ENCODE results near the gene C7.

Gene C7

DNA sequence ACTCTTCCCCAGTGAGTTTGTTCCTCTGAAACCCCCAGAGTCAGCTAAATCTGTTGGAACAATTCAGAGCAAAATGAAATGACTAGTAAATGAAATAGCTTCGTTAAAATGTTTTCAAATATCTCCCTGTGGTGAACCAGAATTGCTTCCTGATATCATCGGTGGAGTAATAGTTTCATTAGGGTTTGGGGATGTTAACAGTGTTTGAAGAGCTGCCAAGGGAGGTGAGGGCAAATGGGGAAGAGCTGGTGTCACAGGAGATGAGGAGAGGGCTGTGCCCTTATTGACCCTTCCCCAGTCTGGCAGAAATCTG is 4.3 kb upstream of the C7 start:
- TF ChIP-seq, protein P1, sequence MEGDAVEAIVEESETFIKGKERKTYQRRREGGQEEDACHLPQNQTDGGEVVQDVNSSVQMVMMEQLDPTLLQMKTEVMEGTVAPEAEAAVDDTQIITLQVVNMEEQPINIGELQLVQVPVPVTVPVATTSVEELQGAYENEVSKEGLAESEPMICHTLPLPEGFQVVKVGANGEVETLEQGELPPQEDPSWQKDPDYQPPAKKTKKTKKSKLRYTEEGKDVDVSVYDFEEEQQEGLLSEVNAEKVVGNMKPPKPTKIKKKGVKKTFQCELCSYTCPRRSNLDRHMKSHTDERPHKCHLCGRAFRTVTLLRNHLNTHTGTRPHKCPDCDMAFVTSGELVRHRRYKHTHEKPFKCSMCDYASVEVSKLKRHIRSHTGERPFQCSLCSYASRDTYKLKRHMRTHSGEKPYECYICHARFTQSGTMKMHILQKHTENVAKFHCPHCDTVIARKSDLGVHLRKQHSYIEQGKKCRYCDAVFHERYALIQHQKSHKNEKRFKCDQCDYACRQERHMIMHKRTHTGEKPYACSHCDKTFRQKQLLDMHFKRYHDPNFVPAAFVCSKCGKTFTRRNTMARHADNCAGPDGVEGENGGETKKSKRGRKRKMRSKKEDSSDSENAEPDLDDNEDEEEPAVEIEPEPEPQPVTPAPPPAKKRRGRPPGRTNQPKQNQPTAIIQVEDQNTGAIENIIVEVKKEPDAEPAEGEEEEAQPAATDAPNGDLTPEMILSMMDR (IDR thresholded peaks at IDR 0.05; ENCODE audit: control insufficient read depth, extremely low read depth, insufficient read depth), result no peak
- no peak for DNase-seq (ENCODE audit: low read depth)
- no peak overlapping the region for H3K4me3 ChIP-seq (ENCODE audit: low read depth, low read length)

- H3K4me3 ChIP-seq (ENCODE audit: low read depth, low read length), result no peak overlapping the region
- DNase-seq (ENCODE audit: low read depth), result no peak
- TF ChIP-seq, protein P1 (IDR thresholded peaks at IDR 0.05; ENCODE audit: control insufficient read depth, extremely low read depth, insufficient read depth), result no peak
Measured at GRCh38 chr5:40906351-40906751, 2.9 kb upstream of the C7 start.

DNA sequence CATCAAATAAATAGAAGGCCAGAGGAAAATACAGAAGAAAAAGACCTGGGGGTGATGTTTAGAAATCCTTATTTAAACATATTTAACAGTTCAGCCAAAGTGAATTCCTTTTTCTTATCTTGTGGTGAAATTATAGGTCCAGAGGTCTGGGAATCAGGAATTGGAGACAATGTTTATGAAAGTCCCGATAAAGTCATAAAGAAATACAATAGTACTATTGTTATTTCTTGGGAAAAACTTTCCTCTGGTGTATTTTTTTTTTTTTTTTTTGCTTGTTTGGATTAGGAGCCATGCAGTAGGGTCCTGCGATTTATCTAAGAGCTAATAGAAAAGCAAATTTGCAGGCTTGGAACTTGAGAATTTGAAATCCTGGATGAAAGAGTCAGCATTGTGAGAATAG is 426 bp downstream of the C7 start:
- no peak overlapping the region for H3K4me3 ChIP-seq (ENCODE audit: low read depth, low read length)
- DNase-seq (ENCODE audit: low read depth), result no peak
- TF ChIP-seq, protein P1 (IDR thresholded peaks at IDR 0.05; ENCODE audit: control insufficient read depth, extremely low read depth, insufficient read depth), result no peak

DNA sequence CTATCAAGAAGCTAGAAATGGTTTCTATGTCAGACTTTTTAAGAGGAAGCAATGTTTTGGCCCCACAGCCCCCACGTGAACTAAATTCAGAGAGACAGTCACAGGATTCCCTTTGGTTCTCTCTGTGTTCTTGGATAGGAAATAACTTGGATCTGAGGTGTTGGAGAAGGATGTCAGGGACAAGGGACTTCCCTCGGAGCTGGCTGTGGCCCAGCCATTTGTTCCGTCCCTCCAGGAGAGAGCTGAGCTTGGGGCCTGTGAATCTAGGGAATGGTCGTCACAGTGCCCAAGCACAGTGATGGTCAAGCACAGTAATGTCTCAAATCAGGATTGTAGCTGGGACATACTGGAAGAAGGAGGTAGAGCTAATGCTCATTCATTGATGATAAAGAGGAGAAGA is 2.0 kb downstream of the C7 start:
- H3K4me3 ChIP-seq (ENCODE audit: low read depth, low read length), result no peak overlapping the region
- no peak for DNase-seq (ENCODE audit: low read depth)
- TF ChIP-seq, protein P1 (IDR thresholded peaks at IDR 0.05; ENCODE audit: control insufficient read depth, extremely low read depth, insufficient read depth), result no peak

GRCh38 chr5:40914835-40915234 is 5.5 kb downstream of the C7 start:
- no peak for DNase-seq (ENCODE audit: low read depth)
- no peak overlapping the region for H3K4me3 ChIP-seq (ENCODE audit: low read depth, low read length)
- TF ChIP-seq, protein P1 (IDR thresholded peaks at IDR 0.05; ENCODE audit: control insufficient read depth, extremely low read depth, insufficient read depth), result no peak

DNA sequence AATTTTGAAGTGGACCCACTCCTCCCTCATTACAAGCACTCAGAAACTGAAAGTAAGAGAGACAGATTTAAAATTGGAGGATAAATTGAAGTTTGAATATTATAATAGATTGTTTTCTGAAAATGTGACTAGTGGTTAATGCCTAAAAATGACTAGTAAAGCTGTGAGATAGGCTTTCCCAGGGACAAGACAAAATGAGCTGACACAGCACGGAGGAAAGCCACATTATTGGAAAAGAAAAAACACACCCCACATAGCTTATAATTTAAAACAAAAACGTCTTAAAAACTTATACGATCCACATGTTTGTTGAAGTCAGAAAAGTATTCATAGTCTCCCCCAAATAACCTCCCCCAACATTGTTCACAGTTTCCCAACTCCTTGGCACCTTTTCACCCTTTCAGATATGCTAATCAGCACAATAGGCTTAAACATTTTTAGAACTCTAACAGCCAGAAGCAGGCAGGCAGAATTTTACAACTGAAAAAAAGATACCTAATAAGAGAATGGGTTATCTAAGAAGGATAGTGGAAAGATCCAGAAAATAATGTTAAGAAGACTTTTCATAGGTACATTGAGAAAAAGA is 6.1 kb downstream of the C7 start:
- H3K4me3 ChIP-seq (ENCODE audit: low read depth, low read length), result no peak overlapping the region
- TF ChIP-seq, protein P1 (IDR thresholded peaks at IDR 0.05; ENCODE audit: control insufficient read depth, extremely low read depth, insufficient read depth), result no peak
- DNase-seq (ENCODE audit: low read depth), result no peak

DNA sequence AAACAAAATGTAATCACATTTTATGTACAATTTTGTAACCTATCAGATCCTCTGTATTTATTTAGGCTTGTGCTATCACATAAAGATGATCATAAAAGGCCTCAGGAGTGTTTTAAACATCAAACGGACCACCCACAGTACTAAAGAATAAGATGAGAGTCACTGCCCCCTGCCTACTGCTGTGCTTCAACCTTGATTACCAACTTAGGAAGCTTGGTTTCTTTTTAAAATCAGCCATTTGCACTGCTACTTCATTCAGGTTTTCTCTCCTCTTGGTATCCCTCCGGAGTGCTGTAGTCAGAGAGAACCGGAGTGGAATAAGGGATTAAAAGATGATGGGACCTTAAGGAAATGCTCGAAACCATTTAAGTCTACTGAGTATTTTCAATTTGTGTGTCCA is 6.9 kb downstream of the C7 start:
- no peak overlapping the region for H3K4me3 ChIP-seq (ENCODE audit: low read depth, low read length)
- no peak for DNase-seq (ENCODE audit: low read depth)
- TF ChIP-seq, protein P1 (IDR thresholded peaks at IDR 0.05; ENCODE audit: control insufficient read depth, extremely low read depth, insufficient read depth), result no peak

All from LNCaP clone FGC (cell line).